ENCODE results near the gene WFIKKN1. TPM values are rescaled to one million over a fixed set of nuclear protein-coding genes. Genes with fewer than 3 reads are reported as not detected.

Gene WFIKKN1
- total and polyA plus RNA-seq, 5 donors: 0.15 to 0.70 (median 0.23) TPM

GRCh38 chr16:588639-588888, 42.2 kb upstream of the WFIKKN1 start:
- under 1% methylated on average over 21 of the region's 21 CpGs for WGBS
- intact Hi-C loops (cut with DNase I): loop anchor here in 2 of 4 donors (5.0 to 10.0 kb wide), 2 partner anchors 74 to 76 kb away; partner anchors contain the start of gene RHOT2 (in 1 of the 2)
- DNase-seq: peak; percentile 51 to 76 (median 71)

GRCh38 chr16:588889-589657, 41.7 kb upstream of the WFIKKN1 start:
- Histone ChIP-seq H3K27me3 (ENCODE audit: control insufficient read depth, insufficient read depth) (no peaks in the 10 kb centered on the region), H3K27ac (ENCODE audit: low read length) (peak overlapping the region; percentile 89), H3K4me1 (ENCODE audit: control insufficient read depth, insufficient read depth, low read length) (no peaks in the 10 kb centered on the region), H3K4me3 (ENCODE audit: low read length) (peak overlapping the region; percentile 73), H3K9me3 (ENCODE audit: control insufficient read depth, low read length) (no peaks in the 10 kb centered on the region)
- peak; percentile 96 to 99 (median 98) for DNase-seq
- intact Hi-C loops (cut with DNase I): loop anchor here in 2 of 4 donors (5.0 to 10.0 kb wide), 2 partner anchors 73 to 76 kb away; partner anchors contain the start of gene RHOT2 (in 1 of the 2)
- under 1% methylated on average over 107 of the region's 107 CpGs for WGBS
- peak; percentile 91 to 92 for ATAC-seq

More at GRCh38 chr16:588639-588888, 42.2 kb upstream of the WFIKKN1 start:
- no peak for ATAC-seq
- H3K27me3 ChIP-seq (ENCODE audit: control insufficient read depth, insufficient read depth): no peaks in the 10 kb centered on the region
- H3K9me3 ChIP-seq (ENCODE audit: control insufficient read depth, low read length): no peaks in the 10 kb centered on the region
- H3K4me3 ChIP-seq (ENCODE audit: low read length): peak overlapping the region; percentile 73
- peak overlapping the region; percentile 89 for H3K27ac ChIP-seq (ENCODE audit: low read length)
- H3K4me1 ChIP-seq (ENCODE audit: control insufficient read depth, insufficient read depth, low read length): no peaks in the 10 kb centered on the region

GRCh38 chr16:589658-590187, 41.1 kb upstream of the WFIKKN1 start, which contains the start of gene RAB40C:
TSS of gene RAB40C (plus strand) at chr16:590066. CDS start at chr16:590292, 226 bp downstream.
- H3K27ac ChIP-seq (ENCODE audit: low read length): peak within 1 kb of the TSS; percentile 89
- no peaks in the 10 kb centered on the region for H3K9me3 ChIP-seq (ENCODE audit: control insufficient read depth, low read length)
- DNase-seq: peak; percentile 99 to 100 (median 100)
- peak within 1 kb of the TSS; percentile 73 for H3K4me3 ChIP-seq (ENCODE audit: low read length)
- no peaks in the 10 kb centered on the region for H3K4me1 ChIP-seq (ENCODE audit: control insufficient read depth, insufficient read depth, low read length)
- 1% methylated on average over 65 of the region's 67 CpGs for WGBS
- ATAC-seq: peak; percentile 95 to 96
- H3K27me3 ChIP-seq (ENCODE audit: control insufficient read depth, insufficient read depth): no peaks in the 10 kb centered on the region
- intact Hi-C loops (cut with DNase I): loop anchor here in 2 of 4 donors (5.0 to 10.0 kb wide), 2 partner anchors 73 to 75 kb away; partner anchors contain the start of gene RHOT2 (in 1 of the 2)

- Histone ChIP-seq H3K27me3 (ENCODE audit: control insufficient read depth, insufficient read depth) (no peaks in the 10 kb centered on the region), H3K27ac (ENCODE audit: low read length) (peak overlapping the region; percentile 56), H3K4me1 (ENCODE audit: control insufficient read depth, insufficient read depth, low read length) (no peaks in the 10 kb centered on the region), H3K4me3 (ENCODE audit: low read length) (peak overlapping the region; percentile 73), H3K9me3 (ENCODE audit: control insufficient read depth, low read length) (no peaks in the 10 kb centered on the region)
- intact Hi-C loops (cut with DNase I): no loop called here
- DNase-seq (peak; percentile 55 to 78 (median 76)), ATAC-seq (no peak)
- under 1% methylated on average over 71 of the region's 71 CpGs for WGBS
These were observed 40.5 kb upstream of the WFIKKN1 start for GRCh38 chr16:590188-590814.

GRCh38 chr16:590815-591200, 40.0 kb upstream of the WFIKKN1 start:
- H3K9me3 ChIP-seq (ENCODE audit: control insufficient read depth, low read length): no peaks in the 10 kb centered on the region
- DNase-seq: no peak
- H3K27ac ChIP-seq (ENCODE audit: low read length): no peak overlapping the region
- H3K27me3 ChIP-seq (ENCODE audit: control insufficient read depth, insufficient read depth): no peaks in the 10 kb centered on the region
- WGBS: 43% methylated on average over 10 of the region's 10 CpGs
- no peak for ATAC-seq
- H3K4me1 ChIP-seq (ENCODE audit: control insufficient read depth, insufficient read depth, low read length): no peaks in the 10 kb centered on the region
- peak overlapping the region; percentile 73 for H3K4me3 ChIP-seq (ENCODE audit: low read length)
- intact Hi-C loops (cut with DNase I): no loop called here

- DNase-seq (peak in 2 of 3 donors; percentile 26 to 52), ATAC-seq (no peak)
- 86% methylated on average over 8 of the region's 8 CpGs for WGBS
- Histone ChIP-seq H3K4me1 (ENCODE audit: control insufficient read depth, insufficient read depth, low read length) (no peaks in the 10 kb centered on the region), H3K27me3 (ENCODE audit: control insufficient read depth, insufficient read depth) (no peaks in the 10 kb centered on the region), H3K27ac (ENCODE audit: low read length) (no peak overlapping the region), H3K4me3 (ENCODE audit: low read length) (no peak overlapping the region), H3K9me3 (ENCODE audit: control insufficient read depth, low read length) (no peaks in the 10 kb centered on the region)
- intact Hi-C loops (cut with DNase I): no loop called here
These were observed 39.6 kb upstream of the WFIKKN1 start for GRCh38 chr16:591231-591630.

- ATAC-seq: no peak
- WGBS: 87% methylated on average over 15 of the region's 15 CpGs
- Histone ChIP-seq H3K4me1 (ENCODE audit: control insufficient read depth, insufficient read depth, low read length) (no peaks in the 10 kb centered on the region), H3K27ac (ENCODE audit: low read length) (no peak overlapping the region), H3K27me3 (ENCODE audit: control insufficient read depth, insufficient read depth) (no peaks in the 10 kb centered on the region), H3K4me3 (ENCODE audit: low read length) (no peak overlapping the region), H3K9me3 (ENCODE audit: control insufficient read depth, low read length) (no peaks in the 10 kb centered on the region)
- intact Hi-C loops (cut with DNase I): no loop called here
- peak in 1 of 3 donors; percentile 33 for DNase-seq
These were observed 38.8 kb upstream of the WFIKKN1 start for GRCh38 chr16:591892-592517.

GRCh38 chr16:592518-593306, 38.1 kb upstream of the WFIKKN1 start:
- Histone ChIP-seq H3K27ac (ENCODE audit: low read length) (no peak overlapping the region), H3K4me1 (ENCODE audit: control insufficient read depth, insufficient read depth, low read length) (no peaks in the 10 kb centered on the region), H3K27me3 (ENCODE audit: control insufficient read depth, insufficient read depth) (no peaks in the 10 kb centered on the region), H3K4me3 (ENCODE audit: low read length) (no peak overlapping the region), H3K9me3 (ENCODE audit: control insufficient read depth, low read length) (no peaks in the 10 kb centered on the region)
- ATAC-seq: no peak
- intact Hi-C loops (cut with DNase I): no loop called here
- peak; percentile 64 to 69 (median 66) for DNase-seq
- 70% methylated on average over 24 of the region's 24 CpGs for WGBS

- no peaks in the 10 kb centered on the region for H3K4me1 ChIP-seq (ENCODE audit: control insufficient read depth, insufficient read depth, low read length)
- peak in 1 of 3 donors; percentile 14 for DNase-seq
- no peak for ATAC-seq
- intact Hi-C loops (cut with DNase I): no loop called here
- H3K9me3 ChIP-seq (ENCODE audit: control insufficient read depth, low read length): no peaks in the 10 kb centered on the region
- WGBS: 91% methylated on average over 9 of the region's 9 CpGs
- no peak overlapping the region for H3K4me3 ChIP-seq (ENCODE audit: low read length)
- H3K27ac ChIP-seq (ENCODE audit: low read length): no peak overlapping the region
- H3K27me3 ChIP-seq (ENCODE audit: control insufficient read depth, insufficient read depth): no peaks in the 10 kb centered on the region
These were observed 37.4 kb upstream of the WFIKKN1 start for GRCh38 chr16:593406-593805.

GRCh38 chr16:593807-594206, 37.0 kb upstream of the WFIKKN1 start:
- DNase-seq (no peak), ATAC-seq (no peak)
- Histone ChIP-seq H3K27me3 (ENCODE audit: control insufficient read depth, insufficient read depth) (no peaks in the 10 kb centered on the region), H3K4me3 (ENCODE audit: low read length) (no peak overlapping the region), H3K9me3 (ENCODE audit: control insufficient read depth, low read length) (no peaks in the 10 kb centered on the region), H3K4me1 (ENCODE audit: control insufficient read depth, insufficient read depth, low read length) (no peaks in the 10 kb centered on the region), H3K27ac (ENCODE audit: low read length) (no peak overlapping the region)
- intact Hi-C loops (cut with DNase I): no loop called here
- WGBS: 87% methylated on average over 16 of the region's 16 CpGs
